Measurements from ENCODE around the gene ADAM22.

ADAM22 gene

DNA sequence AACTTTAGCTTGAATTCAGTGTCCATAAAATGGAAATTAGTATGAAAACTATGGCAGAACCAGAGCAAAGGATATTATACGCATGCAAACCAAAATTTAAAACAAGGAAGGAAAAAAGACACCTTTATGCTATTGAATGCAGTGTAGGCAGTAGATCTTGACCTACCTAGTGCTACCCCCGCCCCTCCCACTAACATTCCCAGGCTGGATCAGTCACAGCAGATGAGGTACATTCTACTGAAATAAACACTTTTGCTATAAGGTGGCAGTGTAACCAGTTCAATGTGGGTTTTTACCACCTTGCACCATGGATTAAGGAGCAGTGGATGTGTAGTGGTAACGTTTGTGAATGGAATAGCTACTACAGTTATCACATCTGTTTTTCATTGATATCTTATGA, 257.9 kb downstream of the ADAM22 start:
- TF ChIP-seq TAF1 (IDR thresholded peaks at IDR 0.05; ENCODE audit: borderline replicate concordance, insufficient read depth, low read length): no peak
- TF ChIP-seq SIN3A (IDR thresholded peaks at IDR 0.05; ENCODE audit: borderline replicate concordance, insufficient read depth, low read length): no peak
- no peak for TF ChIP-seq POLR2AphosphoS5 (IDR thresholded peaks at IDR 0.05; ENCODE audit: low read depth, low read length)
- no peak for TF ChIP-seq FOXP2 (optimal IDR thresholded peaks at IDR 0.05; ENCODE audit: borderline replicate concordance, extremely low read depth, extremely low read length, insufficient read depth)
- TF ChIP-seq, protein P1, sequence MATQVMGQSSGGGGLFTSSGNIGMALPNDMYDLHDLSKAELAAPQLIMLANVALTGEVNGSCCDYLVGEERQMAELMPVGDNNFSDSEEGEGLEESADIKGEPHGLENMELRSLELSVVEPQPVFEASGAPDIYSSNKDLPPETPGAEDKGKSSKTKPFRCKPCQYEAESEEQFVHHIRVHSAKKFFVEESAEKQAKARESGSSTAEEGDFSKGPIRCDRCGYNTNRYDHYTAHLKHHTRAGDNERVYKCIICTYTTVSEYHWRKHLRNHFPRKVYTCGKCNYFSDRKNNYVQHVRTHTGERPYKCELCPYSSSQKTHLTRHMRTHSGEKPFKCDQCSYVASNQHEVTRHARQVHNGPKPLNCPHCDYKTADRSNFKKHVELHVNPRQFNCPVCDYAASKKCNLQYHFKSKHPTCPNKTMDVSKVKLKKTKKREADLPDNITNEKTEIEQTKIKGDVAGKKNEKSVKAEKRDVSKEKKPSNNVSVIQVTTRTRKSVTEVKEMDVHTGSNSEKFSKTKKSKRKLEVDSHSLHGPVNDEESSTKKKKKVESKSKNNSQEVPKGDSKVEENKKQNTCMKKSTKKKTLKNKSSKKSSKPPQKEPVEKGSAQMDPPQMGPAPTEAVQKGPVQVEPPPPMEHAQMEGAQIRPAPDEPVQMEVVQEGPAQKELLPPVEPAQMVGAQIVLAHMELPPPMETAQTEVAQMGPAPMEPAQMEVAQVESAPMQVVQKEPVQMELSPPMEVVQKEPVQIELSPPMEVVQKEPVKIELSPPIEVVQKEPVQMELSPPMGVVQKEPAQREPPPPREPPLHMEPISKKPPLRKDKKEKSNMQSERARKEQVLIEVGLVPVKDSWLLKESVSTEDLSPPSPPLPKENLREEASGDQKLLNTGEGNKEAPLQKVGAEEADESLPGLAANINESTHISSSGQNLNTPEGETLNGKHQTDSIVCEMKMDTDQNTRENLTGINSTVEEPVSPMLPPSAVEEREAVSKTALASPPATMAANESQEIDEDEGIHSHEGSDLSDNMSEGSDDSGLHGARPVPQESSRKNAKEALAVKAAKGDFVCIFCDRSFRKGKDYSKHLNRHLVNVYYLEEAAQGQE (IDR thresholded peaks at IDR 0.05; ENCODE audit: insufficient read depth in 1 of 2, low read depth in 2 of 2, low read length in 2 of 2): no peak

DNA sequence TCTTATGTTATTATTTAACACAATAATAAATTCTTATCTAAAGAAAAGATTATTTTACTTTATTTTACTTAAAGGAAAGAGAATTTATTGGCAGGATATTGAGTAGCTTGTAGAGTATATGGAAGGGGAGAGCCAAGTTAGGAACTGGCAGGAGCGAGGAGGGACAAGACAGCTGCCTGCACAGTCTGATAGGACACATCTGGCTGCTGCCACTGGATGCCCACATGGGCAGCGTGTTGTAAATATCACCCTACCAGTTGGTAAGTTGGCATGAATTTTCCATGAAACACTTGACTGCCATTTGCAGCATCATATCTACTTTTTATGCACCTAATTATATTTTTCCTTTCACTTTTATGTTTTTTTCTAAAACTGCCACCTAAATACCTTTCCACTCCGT, 266.2 kb downstream of the ADAM22 start:
- TF ChIP-seq FOXP2 (optimal IDR thresholded peaks at IDR 0.05; ENCODE audit: borderline replicate concordance, extremely low read depth, extremely low read length, insufficient read depth) (no peak), SIN3A (IDR thresholded peaks at IDR 0.05; ENCODE audit: borderline replicate concordance, insufficient read depth, low read length) (no peak), POLR2AphosphoS5 (IDR thresholded peaks at IDR 0.05; ENCODE audit: low read depth, low read length) (no peak), TAF1 (IDR thresholded peaks at IDR 0.05; ENCODE audit: borderline replicate concordance, insufficient read depth, low read length) (no peak)
- TF ChIP-seq, protein P1 (IDR thresholded peaks at IDR 0.05; ENCODE audit: insufficient read depth in 1 of 2, low read depth in 2 of 2, low read length in 2 of 2): no peak

DNA sequence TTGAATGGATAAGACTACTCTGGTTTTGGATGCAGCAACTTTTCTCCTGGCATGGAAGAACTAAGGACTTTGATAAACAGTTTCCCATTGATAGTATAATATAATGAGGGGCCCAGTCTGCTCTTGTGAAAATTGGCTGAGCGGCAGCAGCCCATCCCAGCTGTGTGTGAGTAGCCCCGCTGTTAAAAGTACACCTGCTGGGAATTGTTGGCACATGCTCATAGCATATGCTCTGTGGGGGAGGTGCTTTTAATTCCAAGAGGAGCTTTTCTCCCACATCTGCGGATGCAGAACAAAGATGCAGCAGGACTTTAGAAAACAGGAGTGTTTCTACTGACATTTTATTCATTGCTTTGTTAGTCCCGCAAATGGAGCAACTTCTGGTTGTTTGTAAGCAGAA, 266.7 kb downstream of the ADAM22 start:
- TF ChIP-seq FOXP2 (optimal IDR thresholded peaks at IDR 0.05; ENCODE audit: borderline replicate concordance, extremely low read depth, extremely low read length, insufficient read depth) (no peak), POLR2AphosphoS5 (IDR thresholded peaks at IDR 0.05; ENCODE audit: low read depth, low read length) (no peak), SIN3A (IDR thresholded peaks at IDR 0.05; ENCODE audit: borderline replicate concordance, insufficient read depth, low read length) (no peak), TAF1 (IDR thresholded peaks at IDR 0.05; ENCODE audit: borderline replicate concordance, insufficient read depth, low read length) (no peak)
- TF ChIP-seq, protein P1 (IDR thresholded peaks at IDR 0.05; ENCODE audit: insufficient read depth in 1 of 2, low read depth in 2 of 2, low read length in 2 of 2): no peak

DNA sequence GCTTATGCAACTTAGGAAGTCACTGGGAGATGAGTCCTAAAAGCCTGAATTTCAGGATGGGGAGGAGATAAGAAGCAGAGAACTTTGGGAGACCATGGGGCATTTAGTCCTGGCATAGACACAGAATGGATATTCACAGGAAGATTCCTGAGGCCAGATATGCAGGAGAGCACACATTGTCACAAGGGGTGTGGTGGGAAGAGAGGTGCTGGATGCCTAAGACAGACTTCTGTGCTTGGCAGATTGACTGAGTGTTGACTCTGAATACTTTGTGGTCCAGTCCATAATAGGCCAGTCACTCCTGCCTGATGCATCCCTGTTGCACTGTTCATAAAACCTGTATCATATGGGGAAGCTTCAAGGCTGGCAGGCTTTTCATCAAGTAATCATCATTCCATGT, 267.3 kb downstream of the ADAM22 start:
- TF ChIP-seq SIN3A (IDR thresholded peaks at IDR 0.05; ENCODE audit: borderline replicate concordance, insufficient read depth, low read length): no peak
- TF ChIP-seq FOXP2 (optimal IDR thresholded peaks at IDR 0.05; ENCODE audit: borderline replicate concordance, extremely low read depth, extremely low read length, insufficient read depth): no peak
- TF ChIP-seq, protein P1 (IDR thresholded peaks at IDR 0.05; ENCODE audit: insufficient read depth in 1 of 2, low read depth in 2 of 2, low read length in 2 of 2): no peak
- TF ChIP-seq POLR2AphosphoS5 (IDR thresholded peaks at IDR 0.05; ENCODE audit: low read depth, low read length): no peak
- no peak for TF ChIP-seq TAF1 (IDR thresholded peaks at IDR 0.05; ENCODE audit: borderline replicate concordance, insufficient read depth, low read length)

DNA sequence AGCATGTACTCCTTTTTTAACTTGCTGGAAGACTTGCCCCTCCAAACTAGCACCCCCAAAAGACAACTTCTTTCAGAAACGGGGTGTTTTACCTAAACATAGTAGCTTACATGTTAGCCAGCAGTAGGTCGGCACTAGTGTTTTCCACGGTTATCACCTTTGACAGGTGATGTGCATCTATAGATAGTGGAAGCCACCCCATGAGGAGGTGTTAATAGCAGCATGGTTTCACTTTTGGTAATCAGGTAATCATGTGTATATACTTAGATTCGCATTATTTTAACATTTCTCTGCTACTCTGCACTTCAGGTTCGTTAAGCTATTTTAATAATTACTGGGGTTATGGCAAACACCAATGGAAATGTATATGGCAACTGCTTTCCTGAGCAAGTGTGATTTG, 268.2 kb downstream of the ADAM22 start:
- TF ChIP-seq TAF1 (IDR thresholded peaks at IDR 0.05; ENCODE audit: borderline replicate concordance, insufficient read depth, low read length) (no peak), FOXP2 (optimal IDR thresholded peaks at IDR 0.05; ENCODE audit: borderline replicate concordance, extremely low read depth, extremely low read length, insufficient read depth) (no peak), POLR2AphosphoS5 (IDR thresholded peaks at IDR 0.05; ENCODE audit: low read depth, low read length) (no peak), SIN3A (IDR thresholded peaks at IDR 0.05; ENCODE audit: borderline replicate concordance, insufficient read depth, low read length) (no peak)
- TF ChIP-seq, protein P1 (IDR thresholded peaks at IDR 0.05; ENCODE audit: insufficient read depth in 1 of 2, low read depth in 2 of 2, low read length in 2 of 2): no peak

Measured in PFSK-1 (cell line).